H1 (cell line): ENCODE measurements around the gene MTTP. TPM values are rescaled to one million over a fixed set of nuclear protein-coding genes. Genes with fewer than 3 reads are reported as not detected.

Experiments used
- CTCF ChIA-PET: fragments of 300-600 bp; sonication (Branson Sonifier 250); formaldehyde crosslinking; loops from one replicate; lab custom pipeline; 2021; ENCODE audit not compliant: partially characterized antibody; lab: Charles Lee
- POLR2A ChIA-PET: fragments of 300-600 bp; sonication (Branson Sonifier 250); formaldehyde crosslinking; loops from one replicate; lab custom pipeline; 2021; ENCODE audit warnings: inconsistent platforms; ENCODE audit not compliant: partially characterized antibody; lab: Charles Lee
- DNase-seq, 2 experiments: peaks; one replicate each; pipeline versions ENCODE4 v3.0.0 to v3.0.0-alpha.2; 2010 to 2022; ENCODE audit warnings: low spot score in 2 of 2, low read depth in 1 of 2, mixed read lengths in 1 of 2
- FAIRE-seq: peaks from 2 replicates; lab custom pipeline; 2011; peaks lifted over from hg19 to GRCh38; lab: Jason Lieb, UNC
- H2AFZ ChIP-seq: 2 replicates; pipeline ENCODE4 v1.8.1; 2012; ENCODE audit warnings: low read length, inconsistent platforms
- H2AK5ac ChIP-seq: 2 replicates; pipeline ENCODE4 v1.6.1; 2013; ENCODE audit warnings: low read depth, low read length
- H2BK120ac ChIP-seq: replicated peaks from 2 replicates; pipeline ENCODE3; 2013; ENCODE audit warnings: low read depth, low read length, inconsistent platforms
- H2BK12ac ChIP-seq: 2 replicates; pipeline ENCODE4 v1.6.1; 2013; ENCODE audit warnings: low read depth, low read length
- H2BK15ac ChIP-seq: 2 replicates; pipeline ENCODE4 v1.6.1; 2013; ENCODE audit warnings: low read length
- H2BK20ac ChIP-seq: 2 replicates; pipeline ENCODE4 v1.6.1; 2013; ENCODE audit warnings: low read length
- H2BK5ac ChIP-seq: 2 replicates; pipeline ENCODE4 v1.6.1; 2013; ENCODE audit warnings: low read depth, low read length
- H3K14ac ChIP-seq: 2 replicates; pipeline ENCODE4 v1.6.1; 2013; ENCODE audit warnings: inconsistent platforms; ENCODE audit not compliant: insufficient read length
- H3K18ac ChIP-seq: 2 replicates; pipeline ENCODE4 v1.6.1; 2013; ENCODE audit warnings: low read length; ENCODE audit errors: extremely low read depth
- H3K23ac ChIP-seq: 2 replicates; pipeline ENCODE4 v1.6.1; 2013; ENCODE audit warnings: inconsistent platforms; ENCODE audit not compliant: insufficient read length
- H3K23me2 ChIP-seq: 2 replicates; pipeline ENCODE4 v1.6.1; 2013; ENCODE audit warnings: low read depth, low read length
- H3K27ac ChIP-seq: 2 replicates; pipeline ENCODE4 v1.6.1; 2011; ENCODE audit warnings: low read depth, low read length, inconsistent platforms
- H3K27me3 ChIP-seq, 4 experiments: replicated peaks in 1 of 4; 1 replicate in 1 of 4; 2 replicates in 3 of 4; pipeline versions ENCODE4 v1.6.1 to v1.8.1; 2011 to 2013; ENCODE audit warnings: low read length in 3 of 4, mild to moderate bottlenecking in 3 of 4, inconsistent platforms in 2 of 4, mixed read lengths in 2 of 4, moderate library complexity in 1 of 4; ENCODE audit not compliant: control insufficient read depth in 3 of 4, insufficient read depth in 3 of 4; ENCODE audit errors: extremely low read depth in 1 of 4
- H3K36me3 ChIP-seq, 4 experiments: 2 replicates each; pipeline versions ENCODE4 v1.6.1 to v1.8.1; 2011 to 2013; ENCODE audit warnings: mild to moderate bottlenecking in 4 of 4, low read length in 3 of 4, moderate library complexity in 2 of 4, control low read depth in 1 of 4, inconsistent platforms in 1 of 4; ENCODE audit not compliant: insufficient read depth in 4 of 4, control insufficient read depth in 2 of 4
- H3K4ac ChIP-seq: replicated peaks from 2 replicates; pipeline ENCODE3; 2013; ENCODE audit warnings: low read length, low read depth, mixed read lengths, inconsistent platforms; ENCODE audit not compliant: insufficient read length
- H3K4me1 ChIP-seq, 4 experiments: replicated peaks in 1 of 4; 1 replicate in 1 of 4; 2 replicates in 3 of 4; pipeline versions ENCODE4 v1.6.1 to v1.8.1; 2011 to 2013; ENCODE audit warnings: low read length in 3 of 4, inconsistent platforms in 2 of 4, mixed read lengths in 1 of 4; ENCODE audit not compliant: insufficient read depth in 4 of 4, control insufficient read depth in 3 of 4
- H3K4me2 ChIP-seq, 2 experiments: 2 replicates each; pipeline versions ENCODE4 v1.6.1 to v1.8.1; 2011 to 2013; ENCODE audit warnings: low read depth in 2 of 2, low read length in 2 of 2, control low read depth in 1 of 2, inconsistent platforms in 1 of 2, mild to moderate bottlenecking in 1 of 2; ENCODE audit not compliant: insufficient read depth in 1 of 2
- H3K4me3 ChIP-seq, 4 experiments: fragments of 200-600, 300-600 bp in 1 of 4; sonication (generic), shearing (Covaris generic), sonication (Bioruptor Twin) in 1 of 4; 2 replicates each; pipeline versions ENCODE4 v1.5.1 to v1.8.1; 2011 to 2016; ENCODE audit warnings: low read length in 4 of 4, low read depth in 3 of 4, control low read depth in 2 of 4, inconsistent platforms in 2 of 4, mild to moderate bottlenecking in 2 of 4, mixed read lengths in 1 of 4, moderate library complexity in 1 of 4; ENCODE audit not compliant: insufficient read depth in 2 of 4; ENCODE audit errors: extremely low read depth in 1 of 4
- H3K56ac ChIP-seq: replicated peaks from 2 replicates; pipeline ENCODE3; 2013; ENCODE audit warnings: low read depth, mild to moderate bottlenecking, mixed read lengths, low read length, inconsistent platforms; ENCODE audit not compliant: insufficient read length
- H3K79me1 ChIP-seq: 2 replicates; pipeline ENCODE4 v1.6.1; 2013; ENCODE audit warnings: low read depth, low read length, control low read depth
- H3K79me2 ChIP-seq, 2 experiments: 2 replicates each; pipeline versions ENCODE4 v1.6.1 to v1.8.1; 2012 to 2013; ENCODE audit warnings: low read length in 2 of 2, mild to moderate bottlenecking in 2 of 2, inconsistent platforms in 1 of 2; ENCODE audit not compliant: insufficient read depth in 2 of 2, control insufficient read depth in 1 of 2
- H3K9ac ChIP-seq, 4 experiments: replicated peaks in 1 of 4; 1 replicate in 1 of 4; 2 replicates in 3 of 4; pipeline versions ENCODE4 v1.6.1 to v1.8.1; 2011 to 2013; ENCODE audit warnings: low read depth in 3 of 4, low read length in 3 of 4, control low read depth in 2 of 4, mild to moderate bottlenecking in 2 of 4, moderate library complexity in 2 of 4, inconsistent platforms in 1 of 4; ENCODE audit errors: extremely low read depth in 1 of 4
- H3K9me3 ChIP-seq, 2 experiments: 2 replicates each; pipeline versions ENCODE4 v1.6.1 to v1.8.1; 2012 to 2013; ENCODE audit warnings: mild to moderate bottlenecking in 2 of 2, moderate library complexity in 2 of 2, control low read depth in 1 of 2, inconsistent platforms in 1 of 2, low read depth in 1 of 2, low read length in 1 of 2, mixed read lengths in 1 of 2; ENCODE audit not compliant: insufficient read depth in 2 of 2
- H4K20me1 ChIP-seq, 2 experiments: replicated peaks in 1 of 2; 2 replicates each; pipeline versions ENCODE3 to v1.8.1; 2011 to 2013; ENCODE audit warnings: inconsistent platforms in 2 of 2, low read length in 2 of 2, mild to moderate bottlenecking in 1 of 2; ENCODE audit not compliant: insufficient read depth in 2 of 2, control insufficient read depth in 1 of 2
- H4K5ac ChIP-seq: 2 replicates; pipeline ENCODE4 v1.6.1; 2013; ENCODE audit warnings: low read length, low read depth, mixed read lengths, inconsistent platforms; ENCODE audit not compliant: insufficient read length
- H4K8ac ChIP-seq: 2 replicates; pipeline ENCODE4 v1.8.0; 2013; ENCODE audit warnings: mild to moderate bottlenecking, moderate library complexity, low read length, inconsistent platforms; ENCODE audit not compliant: insufficient read depth; ENCODE audit errors: extremely low read depth
- H4K91ac ChIP-seq: replicated peaks from 2 replicates; pipeline ENCODE3; 2013; ENCODE audit warnings: low read length, mixed read lengths, inconsistent platforms; ENCODE audit not compliant: insufficient read length
- BRCA1 ChIP-seq: IDR thresholded peaks from 2 replicates; pipeline ENCODE4 v1.6.1; 2012; ENCODE audit warnings: low read depth, low read length, improper control_type of control experiment
- CTCF ChIP-seq, 3 experiments: IDR thresholded peaks; 1 replicate in 2 of 3; 2 replicates in 1 of 3; pipeline versions ENCODE4 v1.5.1 to v1.6.1; 2011; ENCODE audit warnings: low read length in 3 of 3, mild to moderate bottlenecking in 3 of 3, inconsistent platforms in 2 of 3, low read depth in 1 of 3, moderate library complexity in 1 of 3; ENCODE audit not compliant: insufficient read depth in 1 of 3; ENCODE audit errors: control extremely low read depth in 1 of 3
- E2F6 ChIP-seq: IDR thresholded peaks from 2 replicates; pipeline ENCODE4 v1.6.1; 2012; ENCODE audit warnings: inconsistent platforms
- JUND ChIP-seq: IDR thresholded peaks from 2 replicates; pipeline ENCODE4 v1.6.1; 2011; ENCODE audit warnings: mild to moderate bottlenecking, improper control_type of control experiment, low read length
- KDM5A ChIP-seq: fragments of 200-600 bp; IDR thresholded peaks from 2 replicates; pipeline ENCODE4 v1.7.1; 2012; ENCODE audit warnings: mild to moderate bottlenecking, low read length, inconsistent platforms, mixed read lengths
- NANOG ChIP-seq: IDR thresholded peaks from 2 replicates; pipeline ENCODE4 v1.6.1; 2011; ENCODE audit warnings: low read length, low read depth, mild to moderate bottlenecking, inconsistent platforms; ENCODE audit not compliant: insufficient read depth, poor library complexity, severe bottlenecking
- POLR2AphosphoS5 ChIP-seq: IDR thresholded peaks from 2 replicates; pipeline ENCODE4 v1.6.1; 2011; ENCODE audit warnings: low read depth, low read length
- SIRT6 ChIP-seq: IDR thresholded peaks from one replicate; pipeline ENCODE4 v1.7.1; 2012; ENCODE audit warnings: low read length, inconsistent platforms
- SIX5 ChIP-seq: IDR thresholded peaks from 2 replicates; pipeline ENCODE4 v1.6.1; 2011; ENCODE audit warnings: mild to moderate bottlenecking, low read depth, low read length
- SP4 ChIP-seq: IDR thresholded peaks from 2 replicates; pipeline ENCODE4 v1.6.1; 2012; ENCODE audit warnings: low read length, inconsistent platforms
- SUZ12 ChIP-seq: fragments of 200-600 bp; sonication (generic); IDR thresholded peaks from 2 replicates; pipeline ENCODE4 v1.6.1; 2012; ENCODE audit warnings: mild to moderate bottlenecking, inconsistent platforms, low read length, moderate library complexity, mixed read lengths
- TAF1 ChIP-seq: IDR thresholded peaks from 2 replicates; pipeline ENCODE4 v1.6.1; 2011; ENCODE audit warnings: mild to moderate bottlenecking, low read depth, low read length
- TCF12 ChIP-seq: IDR thresholded peaks from 2 replicates; pipeline ENCODE4 v1.6.1; 2011; ENCODE audit warnings: low read depth, mild to moderate bottlenecking, low read length
- polyA plus RNA-seq, 7 experiments: library from polyadenylated mRNA; depleted of rRNA in 3 of 7; stranded (reverse) in 5 of 7; unstranded in 2 of 7; fragments of >200 nt in 5 of 7; fragments of 200-250 nt in 2 of 7; gene quantifications; 1 replicate in 5 of 7; 2 replicates in 1 of 7; 4 replicates in 1 of 7; pipeline versions ENCODE4 v1.2.1 to v1.2.3, GENCODE V29; 2011 to 2013; ENCODE audit warnings: missing spikeins in 2 of 7, mixed read lengths in 2 of 7
- total RNA-seq: library from RNA; stranded (reverse); fragmentation: NEBNext Ultra II Directional; extraction: Animal tissue kit (Norgen Biotek cat#: 25700); gene quantifications from 2 replicates; pipeline ENCODE4 v1.2.1, GENCODE V29; 2021

Gene MTTP
- total and polyA plus RNA-seq, 2 of the 8 experiments (the other 6 are each of a cell fraction or from before 2014, with no cell fraction given) = 0.12 to 0.26 TPM

GRCh38 chr4:99629962-99630554, 55.4 kb downstream of the MTTP start:
- Histone ChIP-seq H4K5ac (no peak overlapping the region), H3K27ac (no peak overlapping the region), H3K4me3 (no peak overlapping the region), H3K4me1 (peaks cover 0 to 3% (median 0%) of the 10 kb centered on the region in 4 experiments; a peak in 1 of 7 replicates), H4K8ac (no peak overlapping the region), H2BK15ac (no peak overlapping the region), H2AK5ac (no peak overlapping the region), H3K4me2 (no peak overlapping the region), H3K18ac (no peak overlapping the region), H2AFZ (no peak overlapping the region), H3K27me3 (no peaks in the 10 kb centered on the region), H3K14ac (no peak overlapping the region), H3K36me3 (no peaks in the 10 kb centered on the region), H3K79me2 (no peaks in the 10 kb centered on the region), H3K4ac (no peak overlapping the region), H2BK12ac (no peak overlapping the region), H4K20me1 (no peaks in the 10 kb centered on the region), H2BK20ac (no peak overlapping the region), H3K9me3 (no peaks in the 10 kb centered on the region), H3K9ac (no peak overlapping the region), H3K79me1 (no peaks in the 10 kb centered on the region), H2BK5ac (no peak overlapping the region), H2BK120ac (no peak overlapping the region), H3K23me2 (no peaks in the 10 kb centered on the region; the same call in 1 of the 2 replicates), H3K56ac (no peak overlapping the region), H4K91ac (no peak overlapping the region), H3K23ac (no peak overlapping the region)
- POLR2A ChIA-PET = no interaction called here
- FAIRE-seq (no peak), DNase-seq (no peak)
- CTCF ChIA-PET = no interaction called here
- TF ChIP-seq TCF12 (no peak), KDM5A (no peak), BRCA1 (no peak), SUZ12 (no peak), CTCF (IDR thresholded peaks at IDR 0.05; ENCODE audit: control extremely low read depth in 1 of 3, insufficient read depth in 1 of 3, low read depth in 1 of 3, low read length in 3 of 3) (no peak), SIRT6 (no peak), SIX5 (no peak), JUND (no peak), E2F6 (no peak), TAF1 (no peak), POLR2AphosphoS5 (no peak), SP4 (no peak), NANOG (no peak)
